Fibroblast of lung (primary cell): Measurements from ENCODE around the gene MYL6. TPM values are rescaled to one million over a fixed set of nuclear protein-coding genes. Genes with fewer than 3 reads are reported as not detected.

Source experiments
- DNase-seq, 2 donors: peaks; one replicate each; pipeline versions ENCODE4 v3.0.0 to v3.0.0-alpha.2; 2010; ENCODE audit warnings: low read depth in 2 of 2
- H2AFZ ChIP-seq: 2 replicates; pipeline ENCODE4 v1.5.1; 2012; ENCODE audit warnings: low read length, control low read depth, inconsistent platforms
- H3K27ac ChIP-seq: 2 replicates; pipeline ENCODE4 v1.5.1; 2011; ENCODE audit warnings: low read length, control low read depth; ENCODE audit not compliant: insufficient read depth
- H3K27me3 ChIP-seq: 2 replicates; pipeline ENCODE4 v1.5.1; 2011; ENCODE audit warnings: mild to moderate bottlenecking, low read length; ENCODE audit not compliant: control insufficient read depth, insufficient read depth
- H3K36me3 ChIP-seq: 2 replicates; pipeline ENCODE4 v1.5.1; 2011; ENCODE audit warnings: low read length; ENCODE audit not compliant: control insufficient read depth, insufficient read depth
- H3K4me1 ChIP-seq: 2 replicates; pipeline ENCODE4 v1.5.1; 2011; ENCODE audit warnings: low read length; ENCODE audit not compliant: control insufficient read depth, insufficient read depth; ENCODE audit errors: extremely low read depth
- H3K4me2 ChIP-seq: 2 replicates; pipeline ENCODE4 v1.5.1; 2011; ENCODE audit warnings: low read length, control low read depth; ENCODE audit not compliant: insufficient read depth; ENCODE audit errors: extremely low read depth
- H3K4me3 ChIP-seq, 4 experiments: fragments of 200-600 bp in 1 of 4; sonication (generic) in 1 of 4; replicated peaks in 1 of 4; 2 replicates each; pipeline ENCODE4 v1.5.1; 2011 to 2016; ENCODE audit warnings: low read length in 4 of 4, low read depth in 3 of 4, mild to moderate bottlenecking in 3 of 4, control low read depth in 2 of 4, inconsistent platforms in 1 of 4, mixed read lengths in 1 of 4; ENCODE audit not compliant: insufficient read depth in 1 of 4; ENCODE audit errors: control extremely low read depth in 1 of 4
- H3K79me2 ChIP-seq: 2 replicates; pipeline ENCODE4 v1.5.1; 2012; ENCODE audit warnings: mild to moderate bottlenecking, low read length, inconsistent platforms; ENCODE audit not compliant: control insufficient read depth, insufficient read depth
- H3K9ac ChIP-seq: 2 replicates; pipeline ENCODE4 v1.5.1; 2011; ENCODE audit warnings: mild to moderate bottlenecking, low read length, control low read depth; ENCODE audit not compliant: insufficient read depth
- H3K9me3 ChIP-seq: 2 replicates; pipeline ENCODE4 v1.5.1; 2012; ENCODE audit warnings: low read depth, low read length; ENCODE audit not compliant: control insufficient read depth, insufficient read depth
- H4K20me1 ChIP-seq: 2 replicates; pipeline ENCODE4 v1.5.1; 2011; ENCODE audit warnings: low read length; ENCODE audit not compliant: control insufficient read depth, insufficient read depth; ENCODE audit errors: extremely low read depth
- EZH2 ChIP-seq: IDR thresholded peaks from 2 replicates; pipeline ENCODE4 v1.5.1; 2012; ENCODE audit warnings: low read length, control low read depth, mild to moderate bottlenecking; ENCODE audit errors: missing control alignments
- polyA plus RNA-seq, 2 donors: library from polyadenylated mRNA; depleted of rRNA in 1 of 2; stranded (reverse) in 1 of 2; unstranded in 1 of 2; fragments of >200 nt; gene quantifications; 2 replicates each; pipeline ENCODE4 v1.2.1, GENCODE V29; 2011 to 2012; ENCODE audit warnings: missing spikeins in 1 of 2
- total RNA-seq: library from RNA; depleted of rRNA; stranded (reverse); fragments of >200 nt; gene quantifications from 2 replicates; pipeline ENCODE4 v1.2.1, GENCODE V29; 2014
- TF ChIP-seq, protein P1 (sequence below), 2 donors: IDR thresholded peaks in 1 of 2; conservative IDR thresholded peaks in 1 of 2; 1 replicate in 1 of 2; 2 replicates in 1 of 2; pipeline ENCODE4 v1.5.1; 2011 to 2012; ENCODE audit warnings: low read length in 2 of 2, control low read depth in 1 of 2, inconsistent platforms in 1 of 2, low read depth in 1 of 2, mild to moderate bottlenecking in 1 of 2

The MYL6 gene
- total and polyA plus RNA-seq, 2 donors (not counting 1 experiment from before 2014, with no cell fraction given): 1,517 to 7,941 TPM

DNA sequence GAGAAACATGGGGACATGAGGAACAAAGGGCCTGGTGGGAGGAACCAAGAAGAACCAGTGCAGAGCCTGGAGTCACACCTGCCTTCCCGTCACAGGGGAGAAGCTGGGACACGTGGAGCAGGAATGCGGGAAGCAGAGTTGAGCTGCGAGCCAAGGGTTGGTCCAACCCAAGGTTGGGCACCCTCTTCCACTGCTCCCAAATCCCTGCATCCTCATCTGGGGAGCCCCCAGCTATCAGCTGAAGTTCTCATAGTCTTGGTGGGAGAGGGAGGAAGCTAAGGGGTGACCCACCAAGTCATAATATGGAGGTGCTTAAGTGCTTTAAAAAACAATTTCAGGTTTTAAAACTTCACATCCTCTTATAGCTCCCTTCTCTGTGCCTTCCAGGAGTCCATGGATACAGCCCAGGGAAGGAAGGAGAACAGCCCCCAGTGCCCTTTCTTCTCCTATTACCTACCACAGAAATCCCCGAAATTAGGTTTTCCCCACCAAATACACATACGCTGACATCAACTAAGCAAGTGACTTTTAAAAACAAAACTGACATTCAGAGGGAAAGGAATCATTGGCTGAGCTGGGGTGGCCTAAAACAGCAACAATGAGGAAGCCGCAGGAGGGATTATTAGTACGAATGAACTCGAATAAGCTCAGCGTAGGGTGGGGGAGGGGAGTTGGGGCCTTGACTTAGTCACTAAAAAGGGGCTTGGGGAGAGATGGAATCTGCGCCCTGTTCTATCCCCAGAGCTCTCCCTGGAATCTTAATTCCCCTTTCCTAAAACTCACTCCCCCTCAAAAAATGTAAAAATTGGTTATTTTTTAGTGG lies 4.5 kb downstream of the MYL6 start:
- no peak overlapping the region for H2AFZ ChIP-seq
- no peak overlapping the region for H3K9ac ChIP-seq
- H3K9me3 ChIP-seq: no peaks in the 10 kb centered on the region
- H3K27ac ChIP-seq: no peak overlapping the region
- TF ChIP-seq, protein P1, sequence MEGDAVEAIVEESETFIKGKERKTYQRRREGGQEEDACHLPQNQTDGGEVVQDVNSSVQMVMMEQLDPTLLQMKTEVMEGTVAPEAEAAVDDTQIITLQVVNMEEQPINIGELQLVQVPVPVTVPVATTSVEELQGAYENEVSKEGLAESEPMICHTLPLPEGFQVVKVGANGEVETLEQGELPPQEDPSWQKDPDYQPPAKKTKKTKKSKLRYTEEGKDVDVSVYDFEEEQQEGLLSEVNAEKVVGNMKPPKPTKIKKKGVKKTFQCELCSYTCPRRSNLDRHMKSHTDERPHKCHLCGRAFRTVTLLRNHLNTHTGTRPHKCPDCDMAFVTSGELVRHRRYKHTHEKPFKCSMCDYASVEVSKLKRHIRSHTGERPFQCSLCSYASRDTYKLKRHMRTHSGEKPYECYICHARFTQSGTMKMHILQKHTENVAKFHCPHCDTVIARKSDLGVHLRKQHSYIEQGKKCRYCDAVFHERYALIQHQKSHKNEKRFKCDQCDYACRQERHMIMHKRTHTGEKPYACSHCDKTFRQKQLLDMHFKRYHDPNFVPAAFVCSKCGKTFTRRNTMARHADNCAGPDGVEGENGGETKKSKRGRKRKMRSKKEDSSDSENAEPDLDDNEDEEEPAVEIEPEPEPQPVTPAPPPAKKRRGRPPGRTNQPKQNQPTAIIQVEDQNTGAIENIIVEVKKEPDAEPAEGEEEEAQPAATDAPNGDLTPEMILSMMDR (conservative IDR thresholded peaks at IDR 0.05 in 1 of 2, IDR thresholded peaks at IDR 0.05 in 1 of 2; ENCODE audit: low read depth in 1 of 2, low read length in 2 of 2): no peak
- TF ChIP-seq EZH2: no peak
- H3K4me3 ChIP-seq: peak overlapping the region in 1 of 4 experiments; percentile 7
- peaks cover 36% of the 10 kb centered on the region for H3K36me3 ChIP-seq
- peak in 1 of 2 donors; percentile 6 for DNase-seq
- H3K4me1 ChIP-seq: peaks cover 12% of the 10 kb centered on the region
- no peaks in the 10 kb centered on the region for H3K27me3 ChIP-seq
- peaks cover 39% of the 10 kb centered on the region for H3K79me2 ChIP-seq
- peaks cover 1% of the 10 kb centered on the region for H4K20me1 ChIP-seq
- peak overlapping the region; percentile 23 for H3K4me2 ChIP-seq

DNA sequence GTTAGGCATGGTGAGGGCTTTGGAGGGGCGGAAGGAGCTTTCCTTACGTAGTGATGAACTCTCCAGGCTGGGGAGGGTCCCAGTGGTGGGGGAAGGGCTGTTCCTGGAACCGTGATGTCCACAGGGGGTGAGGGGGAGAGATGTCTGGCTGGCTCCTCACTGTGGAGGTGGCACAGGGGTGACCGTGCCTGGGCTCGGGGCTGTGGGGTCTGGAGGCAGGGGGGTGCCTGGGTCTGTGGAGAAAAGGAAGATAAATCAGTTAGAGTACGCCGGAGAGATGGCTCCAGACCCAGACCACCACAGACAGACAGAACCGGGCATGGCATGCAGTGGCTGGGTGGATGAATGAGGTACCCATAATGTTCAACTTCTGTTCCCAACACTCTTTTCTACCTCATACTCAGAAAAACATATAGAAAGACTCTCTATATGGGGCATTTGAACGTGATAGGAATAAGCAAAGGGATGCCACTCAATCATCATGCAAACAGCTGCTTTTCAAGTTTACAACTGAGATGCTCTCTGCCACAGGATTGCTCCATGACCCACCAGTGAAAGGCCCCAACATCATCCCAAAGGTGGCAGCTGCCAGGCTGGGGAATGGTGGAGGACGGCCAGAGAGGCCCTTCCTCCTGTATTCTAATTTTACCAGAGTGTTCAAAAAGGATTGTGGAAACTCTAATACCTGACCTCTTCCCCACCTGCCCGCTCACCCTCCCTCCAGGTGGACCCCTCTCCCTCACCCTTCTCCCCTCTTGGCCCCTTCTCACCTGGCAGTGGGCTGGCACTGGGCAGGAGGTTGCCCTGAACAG lies 5.6 kb downstream of the MYL6 start:
- peaks cover 1% of the 10 kb centered on the region for H4K20me1 ChIP-seq
- no peak overlapping the region for H3K4me2 ChIP-seq
- peaks cover 33% of the 10 kb centered on the region for H3K79me2 ChIP-seq
- TF ChIP-seq, protein P1 (conservative IDR thresholded peaks at IDR 0.05 in 1 of 2, IDR thresholded peaks at IDR 0.05 in 1 of 2; ENCODE audit: low read depth in 1 of 2, low read length in 2 of 2): no peak
- no peak for TF ChIP-seq EZH2
- no peaks in the 10 kb centered on the region for H3K9me3 ChIP-seq
- DNase-seq: no peak
- H3K9ac ChIP-seq: no peak overlapping the region
- peaks cover 36% of the 10 kb centered on the region for H3K36me3 ChIP-seq
- peaks cover 12% of the 10 kb centered on the region for H3K4me1 ChIP-seq
- no peaks in the 10 kb centered on the region for H3K27me3 ChIP-seq
- no peak overlapping the region for H3K4me3 ChIP-seq
- no peak overlapping the region for H3K27ac ChIP-seq
- no peak overlapping the region for H2AFZ ChIP-seq

DNA sequence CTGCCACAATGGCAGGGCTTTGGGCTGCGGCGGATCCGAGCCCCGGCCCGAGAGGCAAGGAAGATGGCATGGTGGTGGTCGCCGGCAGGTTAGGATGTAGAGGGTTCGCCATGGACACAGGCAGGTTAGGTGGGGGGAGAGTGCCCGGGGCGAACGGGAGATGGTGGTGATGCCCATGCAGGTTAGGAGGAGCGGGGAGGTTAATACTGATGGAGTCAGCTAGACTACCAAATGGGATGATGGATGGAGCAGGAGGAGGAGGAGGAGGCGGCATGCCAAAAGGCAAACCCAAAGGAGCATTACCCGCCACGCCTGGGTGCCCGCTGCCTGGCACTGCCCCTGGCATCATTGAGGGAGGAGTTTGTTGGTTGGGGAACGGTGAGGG lies 6.2 kb downstream of the MYL6 start:
- TF ChIP-seq EZH2: no peak
- TF ChIP-seq, protein P1 (conservative IDR thresholded peaks at IDR 0.05 in 1 of 2, IDR thresholded peaks at IDR 0.05 in 1 of 2; ENCODE audit: low read depth in 1 of 2, low read length in 2 of 2): no peak
- peaks cover 36% of the 10 kb centered on the region for H3K36me3 ChIP-seq
- no peak overlapping the region for H2AFZ ChIP-seq

More for the DNA sequence above, 6.2 kb downstream of the MYL6 start:
- Histone ChIP-seq H3K27ac (no peak overlapping the region), H3K4me3 (no peak overlapping the region), H3K27me3 (no peaks in the 10 kb centered on the region), H3K4me2 (no peak overlapping the region), H3K9me3 (no peaks in the 10 kb centered on the region), H4K20me1 (peaks cover 1% of the 10 kb centered on the region), H3K79me2 (peaks cover 27% of the 10 kb centered on the region), H3K4me1 (peaks cover 12% of the 10 kb centered on the region), H3K9ac (no peak overlapping the region)
- no peak for DNase-seq
